SU-DHL-6 (cell line): ENCODE results near the gene TRAPPC10.

Experiments used
- H2AFZ ChIP-seq: fragments of 200-600 bp; sonication (generic); 2 replicates; pipeline ENCODE4 v1.6.1; 2014; ENCODE audit warnings: low read depth, mild to moderate bottlenecking, moderate library complexity, mixed read lengths, antibody characterized with exemption, low read length; ENCODE audit not compliant: severe bottlenecking
- H3F3A ChIP-seq: fragments of 200-600 bp; shearing (Covaris generic); 2 replicates; pipeline ENCODE4 v1.6.0; 2016; ENCODE audit warnings: antibody characterized with exemption, mild to moderate bottlenecking; ENCODE audit not compliant: insufficient read depth
- H3K27ac ChIP-seq: fragments of 200-600 bp; sonication (generic); 2 replicates; pipeline ENCODE4 v1.5.1; 2016; ENCODE audit warnings: low read depth, mild to moderate bottlenecking, low read length, moderate library complexity, mixed read lengths
- H3K27me3 ChIP-seq: fragments of 200-600 bp; sonication (generic), shearing (Covaris generic); 2 replicates; pipeline ENCODE4 v1.6.0; 2014; ENCODE audit warnings: mild to moderate bottlenecking, low read length
- H3K36me3 ChIP-seq: fragments of 200-600 bp; sonication (generic); 2 replicates; pipeline ENCODE4 v1.6.1; 2014; ENCODE audit warnings: mild to moderate bottlenecking, low read length, mixed read lengths
- H3K4me2 ChIP-seq: fragments of 300-600, 200-600 bp; shearing (Covaris generic), sonication (generic); 2 replicates; pipeline ENCODE4 v1.6.0; 2014; ENCODE audit warnings: low read length, low read depth, mild to moderate bottlenecking; ENCODE audit not compliant: poor library complexity, severe bottlenecking
- H3K4me3 ChIP-seq: fragments of 200-600 bp; sonication (generic); 2 replicates; pipeline ENCODE4 v1.5.1; 2014; ENCODE audit warnings: antibody characterized with exemption, low read length, mild to moderate bottlenecking, mixed read lengths; ENCODE audit not compliant: insufficient read depth, poor library complexity, severe bottlenecking
- H3K79me2 ChIP-seq: fragments of 200-600 bp; sonication (generic); 2 replicates; pipeline ENCODE4 v1.6.1; 2014; ENCODE audit warnings: mild to moderate bottlenecking, low read length, moderate library complexity; ENCODE audit not compliant: insufficient read depth
- H3K9ac ChIP-seq: fragments of 200-600 bp; sonication (generic); 2 replicates; pipeline ENCODE4 v1.7.0; 2014; ENCODE audit warnings: mild to moderate bottlenecking, low read length
- H3K9me2 ChIP-seq: fragments of 200-600 bp; sonication (generic); replicated peaks from 2 replicates; pipeline ENCODE4 v1.6.1; 2014; ENCODE audit warnings: low read length; ENCODE audit not compliant: insufficient read depth
- H3K9me3 ChIP-seq: fragments of 200-600 bp; sonication (generic); 2 replicates; pipeline ENCODE4 v1.6.1; 2014; ENCODE audit warnings: low read length, mixed read lengths; ENCODE audit not compliant: insufficient read depth
- H4K20me1 ChIP-seq: fragments of 200-600 bp; sonication (generic); 2 replicates; pipeline ENCODE4 v1.6.1; 2014; ENCODE audit warnings: low read depth, mild to moderate bottlenecking, antibody characterized with exemption, low read length, moderate library complexity, mixed read lengths
- EZH2phosphoT487 ChIP-seq: fragments of 200-600 bp; sonication (generic), shearing (Covaris generic); conservative IDR thresholded peaks from 2 replicates; pipeline ENCODE4 v1.6.1; 2018; ENCODE audit warnings: mild to moderate bottlenecking, antibody characterized with exemption, low read length, moderate library complexity, mixed read lengths
- TF ChIP-seq, protein P1 (sequence below): fragments of 200-600 bp; sonication (generic); IDR thresholded peaks from one replicate; pipeline ENCODE4 v1.5.1; 2017; ENCODE audit warnings: antibody characterized with exemption, mild to moderate bottlenecking, low read length, moderate library complexity; ENCODE audit not compliant: insufficient read depth, poor library complexity, severe bottlenecking

Gene TRAPPC10

DNA sequence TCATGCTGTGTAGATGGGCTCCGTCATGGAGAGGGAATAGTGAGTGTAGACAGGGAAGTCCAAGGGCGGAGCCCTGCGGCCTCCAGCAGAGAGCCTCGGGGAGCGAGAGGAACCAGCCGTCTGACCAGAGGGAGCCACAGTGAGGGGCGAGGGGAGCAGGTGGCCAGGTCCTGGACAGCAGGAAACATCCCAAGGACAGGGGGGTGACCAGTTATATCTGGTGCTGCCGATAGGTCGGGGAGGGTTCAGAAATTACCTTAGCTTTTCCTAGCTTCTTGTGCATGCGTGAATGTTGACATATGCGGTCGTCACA, 46.5 kb downstream of the TRAPPC10 start:
- Histone ChIP-seq H3K9me2 (no peaks in the 10 kb centered on the region), H3K27me3 (no peaks in the 10 kb centered on the region), H2AFZ (no peak overlapping the region), H3K79me2 (0 out of 2 replicates have a peak, but pooled peaks cover 5% of the 10 kb centered on the region), H3K4me3 (no peak overlapping the region), H3K36me3 (peaks cover 7% of the 10 kb centered on the region; the same call in 1 of the 2 replicates), H4K20me1 (no peaks in the 10 kb centered on the region), H3K9me3 (no peaks in the 10 kb centered on the region), H3F3A (no peaks in the 10 kb centered on the region), H3K27ac (no peak overlapping the region), H3K9ac (no peak overlapping the region), H3K4me2 (no peak overlapping the region)
- TF ChIP-seq, protein P1, sequence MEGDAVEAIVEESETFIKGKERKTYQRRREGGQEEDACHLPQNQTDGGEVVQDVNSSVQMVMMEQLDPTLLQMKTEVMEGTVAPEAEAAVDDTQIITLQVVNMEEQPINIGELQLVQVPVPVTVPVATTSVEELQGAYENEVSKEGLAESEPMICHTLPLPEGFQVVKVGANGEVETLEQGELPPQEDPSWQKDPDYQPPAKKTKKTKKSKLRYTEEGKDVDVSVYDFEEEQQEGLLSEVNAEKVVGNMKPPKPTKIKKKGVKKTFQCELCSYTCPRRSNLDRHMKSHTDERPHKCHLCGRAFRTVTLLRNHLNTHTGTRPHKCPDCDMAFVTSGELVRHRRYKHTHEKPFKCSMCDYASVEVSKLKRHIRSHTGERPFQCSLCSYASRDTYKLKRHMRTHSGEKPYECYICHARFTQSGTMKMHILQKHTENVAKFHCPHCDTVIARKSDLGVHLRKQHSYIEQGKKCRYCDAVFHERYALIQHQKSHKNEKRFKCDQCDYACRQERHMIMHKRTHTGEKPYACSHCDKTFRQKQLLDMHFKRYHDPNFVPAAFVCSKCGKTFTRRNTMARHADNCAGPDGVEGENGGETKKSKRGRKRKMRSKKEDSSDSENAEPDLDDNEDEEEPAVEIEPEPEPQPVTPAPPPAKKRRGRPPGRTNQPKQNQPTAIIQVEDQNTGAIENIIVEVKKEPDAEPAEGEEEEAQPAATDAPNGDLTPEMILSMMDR = no peak

DNA sequence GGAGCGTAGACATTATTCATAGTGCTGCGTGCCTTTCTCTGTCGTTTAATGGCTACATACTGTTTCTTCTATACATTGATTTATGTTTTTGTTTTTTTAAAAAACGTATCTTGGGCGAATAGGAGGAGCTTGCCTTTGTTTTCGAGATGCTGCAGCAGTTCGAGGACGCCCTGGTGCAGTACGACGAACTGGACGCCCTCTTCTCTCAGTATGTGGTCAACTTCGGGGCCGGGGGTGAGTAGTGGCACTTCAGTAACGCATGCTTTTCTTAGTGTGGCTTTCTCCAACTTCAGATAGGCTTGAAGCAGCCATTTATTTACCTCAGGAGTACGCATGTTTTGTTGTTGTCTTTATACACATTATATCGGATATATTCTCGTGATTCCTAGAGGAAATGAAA, 46.9 kb downstream of the TRAPPC10 start:
- no peaks in the 10 kb centered on the region for H3K27me3 ChIP-seq
- H3K4me2 ChIP-seq = no peak overlapping the region
- no peaks in the 10 kb centered on the region for H4K20me1 ChIP-seq
- no peaks in the 10 kb centered on the region for H3K9me2 ChIP-seq
- H3F3A ChIP-seq = no peaks in the 10 kb centered on the region
- H3K9me3 ChIP-seq = no peaks in the 10 kb centered on the region
- H3K9ac ChIP-seq = no peak overlapping the region
- no peak overlapping the region for H3K27ac ChIP-seq
- H3K4me3 ChIP-seq = no peak overlapping the region
- H3K79me2 ChIP-seq = 0 out of 2 replicates have a peak, but pooled peaks cover 5% of the 10 kb centered on the region
- H2AFZ ChIP-seq = no peak overlapping the region
- TF ChIP-seq, protein P1 = no peak
- no peak for TF ChIP-seq EZH2phosphoT487
- H3K36me3 ChIP-seq = peaks cover 9% of the 10 kb centered on the region; the same call in 1 of the 2 replicates

GRCh38 chr21:44059710-44060109, 47.6 kb downstream of the TRAPPC10 start:
- Histone ChIP-seq H3K4me3 (no peak overlapping the region), H3K36me3 (peaks cover 10% of the 10 kb centered on the region; the same call in 1 of the 2 replicates), H3K9ac (no peak overlapping the region), H3K27me3 (no peaks in the 10 kb centered on the region), H3K27ac (no peak overlapping the region), H3K79me2 (peaks cover 5% of the 10 kb centered on the region; the same call in 1 of the 2 replicates), H3K9me3 (no peaks in the 10 kb centered on the region), H3K9me2 (no peaks in the 10 kb centered on the region), H3K4me2 (no peak overlapping the region), H2AFZ (no peak overlapping the region), H4K20me1 (no peaks in the 10 kb centered on the region), H3F3A (no peaks in the 10 kb centered on the region)
- no peak for TF ChIP-seq EZH2phosphoT487
- TF ChIP-seq, protein P1 = no peak

GRCh38 chr21:44062380-44062779, 50.3 kb downstream of the TRAPPC10 start:
- peaks cover 4% of the 10 kb centered on the region; the same call in 1 of the 2 replicates for H3K36me3 ChIP-seq
- H3K4me3 ChIP-seq = no peak overlapping the region
- no peak for TF ChIP-seq EZH2phosphoT487
- TF ChIP-seq, protein P1 = no peak
- H3K9me3 ChIP-seq = no peaks in the 10 kb centered on the region
- no peaks in the 10 kb centered on the region for H3F3A ChIP-seq
- no peaks in the 10 kb centered on the region for H3K27me3 ChIP-seq
- no peak overlapping the region for H3K4me2 ChIP-seq
- no peak overlapping the region for H3K27ac ChIP-seq
- peaks cover 8% of the 10 kb centered on the region for H3K79me2 ChIP-seq
- no peaks in the 10 kb centered on the region for H3K9me2 ChIP-seq
- H4K20me1 ChIP-seq = no peaks in the 10 kb centered on the region
- no peak overlapping the region for H3K9ac ChIP-seq
- H2AFZ ChIP-seq = no peak overlapping the region
